GM23338 (cell line): ENCODE results near the gene GNA12. TPM values are rescaled to one million over a fixed set of nuclear protein-coding genes. Genes with fewer than 3 reads are reported as not detected.

Source experiments
- ATAC-seq: fragments of 200-7000 bp; cut with Tn5 transposase; 3 replicates; pipeline ENCODE4 v1.9.1; 2020
- DNase-seq: peaks from one replicate; pipeline ENCODE4 v3.0.0-alpha.2; 2015; ENCODE audit warnings: low spot score
- H2AFZ ChIP-seq: fragments of 200-600 bp; sonication (generic); 2 replicates; pipeline ENCODE4 v1.8.0; 2016; ENCODE audit warnings: antibody characterized with exemption, mild to moderate bottlenecking, moderate library complexity
- H3F3A ChIP-seq: fragments of 200-600 bp; sonication (generic); replicated peaks from 2 replicates; pipeline ENCODE4 v1.8.0; 2017; ENCODE audit warnings: antibody characterized with exemption, mixed run types, low read depth
- H3K27ac ChIP-seq: fragments of 200-600 bp; sonication (generic); 2 replicates; pipeline ENCODE4 v1.6.1; 2016; ENCODE audit warnings: low read depth
- H3K27me3 ChIP-seq: fragments of 200-600 bp; sonication (generic); 2 replicates; pipeline ENCODE4 v1.8.0; 2016; ENCODE audit warnings: mild to moderate bottlenecking, mixed run types, moderate library complexity; ENCODE audit not compliant: insufficient read depth
- H3K36me3 ChIP-seq: fragments of 200-600 bp; sonication (generic); 2 replicates; pipeline ENCODE4 v1.8.0; 2016; ENCODE audit warnings: mild to moderate bottlenecking; ENCODE audit not compliant: insufficient read depth
- H3K4me1 ChIP-seq: fragments of 200-600 bp; sonication (generic); 2 replicates; pipeline ENCODE4 v1.8.0; 2016; ENCODE audit warnings: mild to moderate bottlenecking, moderate library complexity; ENCODE audit not compliant: insufficient read depth
- H3K4me2 ChIP-seq: fragments of 200-600 bp; sonication (generic); 2 replicates; pipeline ENCODE4 v1.7.1; 2017; ENCODE audit warnings: mixed run types
- H3K4me3 ChIP-seq: fragments of 200-600 bp; sonication (generic); 2 replicates; pipeline ENCODE4 v1.6.1; 2016; ENCODE audit warnings: mixed run types
- H3K79me2 ChIP-seq: fragments of 200-600 bp; sonication (generic); replicated peaks from 2 replicates; pipeline ENCODE4 v1.8.0; 2017; ENCODE audit warnings: mild to moderate bottlenecking; ENCODE audit not compliant: insufficient read depth
- H3K9me2 ChIP-seq: fragments of 200-600 bp; sonication (generic); 2 replicates; pipeline ENCODE4 v1.8.0; 2017; ENCODE audit not compliant: insufficient read depth
- H4K20me1 ChIP-seq: fragments of 200-600 bp; sonication (generic); replicated peaks from 2 replicates; pipeline ENCODE4 v1.8.0; 2017; ENCODE audit warnings: mild to moderate bottlenecking; ENCODE audit not compliant: insufficient read depth
- H3K27ac Mint-ChIP-seq: 2 replicates; pipeline ENCODE4 v1.8.0; 2020; ENCODE audit warnings: inconsistent platforms, mild to moderate bottlenecking, moderate library complexity, mixed read lengths
- H3K27me3 Mint-ChIP-seq: 3 replicates; pipeline ENCODE4 v1.8.0; 2022; ENCODE audit warnings: low read depth, mild to moderate bottlenecking, moderate library complexity, mixed read lengths, inconsistent platforms; ENCODE audit not compliant: insufficient read depth, poor library complexity
- H3K36me3 Mint-ChIP-seq: 3 replicates; pipeline ENCODE4 v1.8.0; 2021; ENCODE audit warnings: low read depth, mild to moderate bottlenecking, inconsistent platforms, moderate library complexity, mixed read lengths
- H3K4me1 Mint-ChIP-seq: 3 replicates; pipeline ENCODE4 v1.8.0; 2020; ENCODE audit warnings: mild to moderate bottlenecking, inconsistent platforms, mixed read lengths
- H3K4me3 Mint-ChIP-seq: 3 replicates; pipeline ENCODE4 v1.8.0; 2021; ENCODE audit warnings: moderate library complexity, mild to moderate bottlenecking, inconsistent platforms, mixed read lengths
- H3K9me3 Mint-ChIP-seq: 3 replicates; pipeline ENCODE4 v1.8.0; 2020; ENCODE audit warnings: moderate library complexity, mild to moderate bottlenecking, inconsistent platforms, mixed read lengths
- CREB1 ChIP-seq: fragments of 250-450 bp; sonication (Bioruptor Pico); IDR thresholded peaks from 2 replicates; pipeline ENCODE4 v1.5.0; 2020; ENCODE audit warnings: low read depth, mild to moderate bottlenecking, moderate library complexity
- EZH2 ChIP-seq: fragments of 200-600 bp; sonication (generic); IDR thresholded peaks from one replicate; pipeline ENCODE4 v1.8.0; 2017; ENCODE audit warnings: antibody characterized with exemption, mild to moderate bottlenecking, low read depth; ENCODE audit not compliant: unreplicated experiment
- EZH2phosphoT487 ChIP-seq: fragments of 200-600 bp; sonication (generic); IDR thresholded peaks from one replicate; pipeline ENCODE4 v1.8.1; 2018; ENCODE audit warnings: antibody characterized with exemption; ENCODE audit not compliant: unreplicated experiment
- JUNB ChIP-seq: IDR thresholded peaks from one replicate; pipeline ENCODE4 v1.6.1; 2016; ENCODE audit warnings: antibody characterized with exemption; ENCODE audit not compliant: unreplicated experiment
- NANOG ChIP-seq: IDR thresholded peaks from 2 replicates; pipeline ENCODE4 v1.6.1; 2016; ENCODE audit warnings: antibody characterized with exemption, borderline replicate concordance
- POLR2AphosphoS5 ChIP-seq: IDR thresholded peaks from 2 replicates; pipeline ENCODE4 v1.6.1; 2016; ENCODE audit warnings: antibody characterized with exemption, low read depth
- STAT1 ChIP-seq: IDR thresholded peaks from one replicate; pipeline ENCODE4 v1.6.1; 2016; ENCODE audit warnings: antibody characterized with exemption; ENCODE audit not compliant: unreplicated experiment
- ZNF114 ChIP-seq: fragments of 250-450 bp; sonication (Bioruptor Pico); IDR thresholded peaks from 2 replicates; pipeline ENCODE4 v1.5.0; 2020; ENCODE audit warnings: mild to moderate bottlenecking, moderate library complexity
- ZNF331 ChIP-seq: fragments of 250-450 bp; sonication (Bioruptor Pico); IDR thresholded peaks from 2 replicates; pipeline ENCODE4 v1.5.0; 2020; ENCODE audit warnings: low read depth, mild to moderate bottlenecking, moderate library complexity
- polyA plus RNA-seq: library from polyadenylated mRNA; unstranded; fragments of >200 nt; fragmentation: Nextera tagmentation; extraction: Ambion mirVana; gene quantifications from 2 replicates; pipeline ENCODE4 v1.2.1, GENCODE V29; 2016
- total RNA-seq: library from RNA; depleted of rRNA; stranded (reverse); fragments of >200 nt; shearing (Covaris generic); gene quantifications from 2 replicates; pipeline ENCODE4 v1.2.3, GENCODE V29; 2014
- TF ChIP-seq, protein P1 (sequence below): fragments of 250-450 bp; sonication (Bioruptor Pico); IDR thresholded peaks from 2 replicates; pipeline ENCODE4 v1.5.0; 2020; ENCODE audit warnings: mild to moderate bottlenecking, moderate library complexity
- TF ChIP-seq, protein P2 (sequence below): IDR thresholded peaks from one replicate; pipeline ENCODE4 v1.6.1; 2018; ENCODE audit warnings: antibody characterized with exemption; ENCODE audit not compliant: unreplicated experiment
- TF ChIP-seq, protein P3 (sequence below): IDR thresholded peaks from 2 replicates; pipeline ENCODE4 v1.6.1; 2016; ENCODE audit warnings: antibody characterized with exemption
- TF ChIP-seq, protein P4 (sequence below), 2 experiments: fragments of 200-600 bp in 1 of 2; sonication (generic) in 1 of 2; conservative IDR thresholded peaks; 2 replicates each; pipeline versions ENCODE4 v1.5.1 to v1.6.1; 2016 to 2017; ENCODE audit warnings: antibody characterized with exemption in 2 of 2, low read depth in 2 of 2, mild to moderate bottlenecking in 2 of 2, moderate library complexity in 1 of 2

Gene GNA12
- total and polyA plus RNA-seq, 2 experiments from 2014 or later = 24.0 to 87.7 TPM

DNA sequence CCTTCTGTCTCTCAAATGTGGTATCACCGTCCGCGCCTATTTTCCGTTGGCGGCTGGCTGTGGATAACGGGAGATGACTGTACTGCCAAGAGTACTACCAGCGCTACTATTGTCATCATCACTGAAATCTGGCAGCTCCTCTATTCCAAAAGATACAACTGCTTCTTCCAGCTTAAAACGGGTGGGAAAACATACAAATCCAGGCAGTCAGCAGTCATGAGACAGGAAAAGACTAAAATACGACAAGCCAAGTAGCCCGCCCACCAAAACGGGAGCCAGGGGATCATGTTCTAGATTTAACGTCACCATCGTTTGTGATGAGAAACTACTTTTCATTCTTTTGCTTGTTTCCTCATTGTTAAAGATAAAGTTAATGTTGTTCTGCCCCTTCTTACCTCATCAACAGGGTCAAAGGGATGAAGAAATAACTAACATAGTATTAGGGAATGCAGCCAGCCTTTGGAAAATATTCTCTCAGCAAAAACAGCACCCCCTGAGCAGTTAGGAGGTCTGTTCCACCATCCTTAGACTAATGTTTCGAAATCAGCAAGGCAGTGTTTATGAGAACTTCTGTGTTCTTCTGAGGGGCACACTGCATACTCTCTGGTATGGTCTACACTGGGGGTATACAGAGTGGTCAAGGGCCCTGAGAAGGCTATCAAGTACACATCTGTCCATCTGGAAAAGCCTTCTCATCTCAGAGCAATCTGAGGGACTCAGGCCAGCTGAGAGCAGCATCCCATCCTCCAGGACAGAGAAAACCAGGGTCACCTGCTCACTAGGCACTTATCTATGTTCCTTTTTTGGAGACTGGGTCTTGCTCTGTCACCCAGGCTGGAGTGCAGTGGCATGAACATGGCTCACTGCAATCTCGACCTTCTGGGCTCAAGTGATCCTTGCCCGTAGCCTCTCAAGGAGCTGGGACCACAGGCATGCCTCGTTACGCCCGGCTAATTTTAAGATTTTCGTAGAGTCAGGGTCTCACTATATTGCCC, 47.5 kb downstream of the GNA12 start:
- Mint-ChIP-seq H3K9me3 (no peaks in the 10 kb centered on the region), H3K4me1 (peaks cover 46% of the 10 kb centered on the region), H3K36me3 (peaks cover 34% of the 10 kb centered on the region), H3K4me3 (no peak overlapping the region), H3K27me3 (peaks cover 2% of the 10 kb centered on the region), H3K27ac (0 out of 2 replicates have a peak overlapping the region, but pooled peaks have one; percentile 21)
- Histone ChIP-seq H3K27ac (peak overlapping the region; percentile 8; the same call in 1 of the 2 replicates), H2AFZ (no peak overlapping the region), H3K9me2 (no peaks in the 10 kb centered on the region), H3K4me3 (no peak overlapping the region), H3K27me3 (no peaks in the 10 kb centered on the region), H4K20me1 (peaks cover 35% of the 10 kb centered on the region), H3K4me2 (no peak overlapping the region), H3K4me1 (peaks cover 42% of the 10 kb centered on the region), H3K79me2 (peaks cover 98% of the 10 kb centered on the region), H3K36me3 (peaks cover 23% of the 10 kb centered on the region), H3F3A (0 out of 2 replicates have a peak, but pooled peaks cover 3% of the 10 kb centered on the region)
- TF ChIP-seq, protein P1, sequence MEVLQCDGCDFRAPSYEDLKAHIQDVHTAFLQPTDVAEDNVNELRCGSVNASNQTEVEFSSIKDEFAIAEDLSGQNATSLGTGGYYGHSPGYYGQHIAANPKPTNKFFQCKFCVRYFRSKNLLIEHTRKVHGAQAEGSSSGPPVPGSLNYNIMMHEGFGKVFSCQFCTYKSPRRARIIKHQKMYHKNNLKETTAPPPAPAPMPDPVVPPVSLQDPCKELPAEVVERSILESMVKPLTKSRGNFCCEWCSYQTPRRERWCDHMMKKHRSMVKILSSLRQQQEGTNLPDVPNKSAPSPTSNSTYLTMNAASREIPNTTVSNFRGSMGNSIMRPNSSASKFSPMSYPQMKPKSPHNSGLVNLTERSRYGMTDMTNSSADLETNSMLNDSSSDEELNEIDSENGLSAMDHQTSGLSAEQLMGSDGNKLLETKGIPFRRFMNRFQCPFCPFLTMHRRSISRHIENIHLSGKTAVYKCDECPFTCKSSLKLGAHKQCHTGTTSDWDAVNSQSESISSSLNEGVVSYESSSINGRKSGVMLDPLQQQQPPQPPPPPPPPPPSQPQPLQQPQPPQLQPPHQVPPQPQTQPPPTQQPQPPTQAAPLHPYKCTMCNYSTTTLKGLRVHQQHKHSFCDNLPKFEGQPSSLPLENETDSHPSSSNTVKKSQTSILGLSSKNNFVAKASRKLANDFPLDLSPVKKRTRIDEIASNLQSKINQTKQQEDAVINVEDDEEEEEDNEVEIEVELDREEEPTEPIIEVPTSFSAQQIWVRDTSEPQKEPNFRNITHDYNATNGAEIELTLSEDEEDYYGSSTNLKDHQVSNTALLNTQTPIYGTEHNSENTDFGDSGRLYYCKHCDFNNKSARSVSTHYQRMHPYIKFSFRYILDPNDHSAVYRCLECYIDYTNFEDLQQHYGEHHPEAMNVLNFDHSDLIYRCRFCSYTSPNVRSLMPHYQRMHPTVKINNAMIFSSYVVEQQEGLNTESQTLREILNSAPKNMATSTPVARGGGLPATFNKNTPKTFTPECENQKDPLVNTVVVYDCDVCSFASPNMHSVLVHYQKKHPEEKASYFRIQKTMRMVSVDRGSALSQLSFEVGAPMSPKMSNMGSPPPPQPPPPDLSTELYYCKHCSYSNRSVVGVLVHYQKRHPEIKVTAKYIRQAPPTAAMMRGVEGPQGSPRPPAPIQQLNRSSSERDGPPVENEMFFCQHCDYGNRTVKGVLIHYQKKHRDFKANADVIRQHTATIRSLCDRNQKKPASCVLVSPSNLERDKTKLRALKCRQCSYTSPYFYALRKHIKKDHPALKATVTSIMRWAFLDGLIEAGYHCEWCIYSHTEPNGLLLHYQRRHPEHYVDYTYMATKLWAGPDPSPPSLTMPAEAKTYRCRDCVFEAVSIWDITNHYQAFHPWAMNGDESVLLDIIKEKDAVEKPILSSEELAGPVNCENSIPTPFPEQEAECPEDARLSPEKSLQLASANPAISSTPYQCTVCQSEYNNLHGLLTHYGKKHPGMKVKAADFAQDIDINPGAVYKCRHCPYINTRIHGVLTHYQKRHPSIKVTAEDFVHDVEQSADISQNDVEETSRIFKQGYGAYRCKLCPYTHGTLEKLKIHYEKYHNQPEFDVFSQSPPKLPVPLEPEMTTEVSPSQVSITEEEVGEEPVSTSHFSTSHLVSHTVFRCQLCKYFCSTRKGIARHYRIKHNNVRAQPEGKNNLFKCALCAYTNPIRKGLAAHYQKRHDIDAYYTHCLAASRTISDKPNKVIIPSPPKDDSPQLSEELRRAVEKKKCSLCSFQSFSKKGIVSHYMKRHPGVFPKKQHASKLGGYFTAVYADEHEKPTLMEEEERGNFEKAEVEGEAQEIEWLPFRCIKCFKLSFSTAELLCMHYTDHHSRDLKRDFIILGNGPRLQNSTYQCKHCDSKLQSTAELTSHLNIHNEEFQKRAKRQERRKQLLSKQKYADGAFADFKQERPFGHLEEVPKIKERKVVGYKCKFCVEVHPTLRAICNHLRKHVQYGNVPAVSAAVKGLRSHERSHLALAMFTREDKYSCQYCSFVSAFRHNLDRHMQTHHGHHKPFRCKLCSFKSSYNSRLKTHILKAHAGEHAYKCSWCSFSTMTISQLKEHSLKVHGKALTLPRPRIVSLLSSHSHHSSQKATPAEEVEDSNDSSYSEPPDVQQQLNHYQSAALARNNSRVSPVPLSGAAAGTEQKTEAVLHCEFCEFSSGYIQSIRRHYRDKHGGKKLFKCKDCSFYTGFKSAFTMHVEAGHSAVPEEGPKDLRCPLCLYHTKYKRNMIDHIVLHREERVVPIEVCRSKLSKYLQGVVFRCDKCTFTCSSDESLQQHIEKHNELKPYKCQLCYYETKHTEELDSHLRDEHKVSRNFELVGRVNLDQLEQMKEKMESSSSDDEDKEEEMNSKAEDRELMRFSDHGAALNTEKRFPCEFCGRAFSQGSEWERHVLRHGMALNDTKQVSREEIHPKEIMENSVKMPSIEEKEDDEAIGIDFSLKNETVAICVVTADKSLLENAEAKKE (CRISPR knock-in tag) = no peak
- TF ChIP-seq, protein P2, sequence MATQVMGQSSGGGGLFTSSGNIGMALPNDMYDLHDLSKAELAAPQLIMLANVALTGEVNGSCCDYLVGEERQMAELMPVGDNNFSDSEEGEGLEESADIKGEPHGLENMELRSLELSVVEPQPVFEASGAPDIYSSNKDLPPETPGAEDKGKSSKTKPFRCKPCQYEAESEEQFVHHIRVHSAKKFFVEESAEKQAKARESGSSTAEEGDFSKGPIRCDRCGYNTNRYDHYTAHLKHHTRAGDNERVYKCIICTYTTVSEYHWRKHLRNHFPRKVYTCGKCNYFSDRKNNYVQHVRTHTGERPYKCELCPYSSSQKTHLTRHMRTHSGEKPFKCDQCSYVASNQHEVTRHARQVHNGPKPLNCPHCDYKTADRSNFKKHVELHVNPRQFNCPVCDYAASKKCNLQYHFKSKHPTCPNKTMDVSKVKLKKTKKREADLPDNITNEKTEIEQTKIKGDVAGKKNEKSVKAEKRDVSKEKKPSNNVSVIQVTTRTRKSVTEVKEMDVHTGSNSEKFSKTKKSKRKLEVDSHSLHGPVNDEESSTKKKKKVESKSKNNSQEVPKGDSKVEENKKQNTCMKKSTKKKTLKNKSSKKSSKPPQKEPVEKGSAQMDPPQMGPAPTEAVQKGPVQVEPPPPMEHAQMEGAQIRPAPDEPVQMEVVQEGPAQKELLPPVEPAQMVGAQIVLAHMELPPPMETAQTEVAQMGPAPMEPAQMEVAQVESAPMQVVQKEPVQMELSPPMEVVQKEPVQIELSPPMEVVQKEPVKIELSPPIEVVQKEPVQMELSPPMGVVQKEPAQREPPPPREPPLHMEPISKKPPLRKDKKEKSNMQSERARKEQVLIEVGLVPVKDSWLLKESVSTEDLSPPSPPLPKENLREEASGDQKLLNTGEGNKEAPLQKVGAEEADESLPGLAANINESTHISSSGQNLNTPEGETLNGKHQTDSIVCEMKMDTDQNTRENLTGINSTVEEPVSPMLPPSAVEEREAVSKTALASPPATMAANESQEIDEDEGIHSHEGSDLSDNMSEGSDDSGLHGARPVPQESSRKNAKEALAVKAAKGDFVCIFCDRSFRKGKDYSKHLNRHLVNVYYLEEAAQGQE = no peak
- TF ChIP-seq CREB1 (CRISPR knock-in tag) (no peak), NANOG (no peak), POLR2AphosphoS5 (no peak), EZH2 (no peak), ZNF114 (CRISPR knock-in tag) (no peak), EZH2phosphoT487 (no peak), JUNB (no peak), STAT1 (no peak), ZNF331 (no peak)
- TF ChIP-seq, protein P3, sequence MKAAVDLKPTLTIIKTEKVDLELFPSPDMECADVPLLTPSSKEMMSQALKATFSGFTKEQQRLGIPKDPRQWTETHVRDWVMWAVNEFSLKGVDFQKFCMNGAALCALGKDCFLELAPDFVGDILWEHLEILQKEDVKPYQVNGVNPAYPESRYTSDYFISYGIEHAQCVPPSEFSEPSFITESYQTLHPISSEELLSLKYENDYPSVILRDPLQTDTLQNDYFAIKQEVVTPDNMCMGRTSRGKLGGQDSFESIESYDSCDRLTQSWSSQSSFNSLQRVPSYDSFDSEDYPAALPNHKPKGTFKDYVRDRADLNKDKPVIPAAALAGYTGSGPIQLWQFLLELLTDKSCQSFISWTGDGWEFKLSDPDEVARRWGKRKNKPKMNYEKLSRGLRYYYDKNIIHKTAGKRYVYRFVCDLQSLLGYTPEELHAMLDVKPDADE = no peak
- TF ChIP-seq, protein P4, sequence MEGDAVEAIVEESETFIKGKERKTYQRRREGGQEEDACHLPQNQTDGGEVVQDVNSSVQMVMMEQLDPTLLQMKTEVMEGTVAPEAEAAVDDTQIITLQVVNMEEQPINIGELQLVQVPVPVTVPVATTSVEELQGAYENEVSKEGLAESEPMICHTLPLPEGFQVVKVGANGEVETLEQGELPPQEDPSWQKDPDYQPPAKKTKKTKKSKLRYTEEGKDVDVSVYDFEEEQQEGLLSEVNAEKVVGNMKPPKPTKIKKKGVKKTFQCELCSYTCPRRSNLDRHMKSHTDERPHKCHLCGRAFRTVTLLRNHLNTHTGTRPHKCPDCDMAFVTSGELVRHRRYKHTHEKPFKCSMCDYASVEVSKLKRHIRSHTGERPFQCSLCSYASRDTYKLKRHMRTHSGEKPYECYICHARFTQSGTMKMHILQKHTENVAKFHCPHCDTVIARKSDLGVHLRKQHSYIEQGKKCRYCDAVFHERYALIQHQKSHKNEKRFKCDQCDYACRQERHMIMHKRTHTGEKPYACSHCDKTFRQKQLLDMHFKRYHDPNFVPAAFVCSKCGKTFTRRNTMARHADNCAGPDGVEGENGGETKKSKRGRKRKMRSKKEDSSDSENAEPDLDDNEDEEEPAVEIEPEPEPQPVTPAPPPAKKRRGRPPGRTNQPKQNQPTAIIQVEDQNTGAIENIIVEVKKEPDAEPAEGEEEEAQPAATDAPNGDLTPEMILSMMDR (conservative IDR thresholded peaks at IDR 0.05; ENCODE audit: low read depth in 2 of 2) = no peak
- no peak for ATAC-seq
- no peak for DNase-seq
